Progenitor cell of endocrine pancreas (in vitro differentiated cells): ENCODE results near the gene SCN3B. TPM values are rescaled to one million over a fixed set of nuclear protein-coding genes. Genes with fewer than 3 reads are reported as not detected.

ENCODE experiments used
- DNase-seq: peaks from one replicate; pipeline ENCODE4 v3.0.0; 2021; ENCODE audit warnings: low spot score; ENCODE audit not compliant: unreplicated experiment
- H3K27ac Mint-ChIP-seq: 2 replicates; pipeline ENCODE4 v1.8.0; 2021; ENCODE audit warnings: mild to moderate bottlenecking, moderate library complexity, mixed read lengths
- H3K27me3 Mint-ChIP-seq: 2 replicates; pipeline ENCODE4 v1.8.0; 2021; ENCODE audit warnings: mixed read lengths
- H3K36me3 Mint-ChIP-seq: 2 replicates; pipeline ENCODE4 v1.8.0; 2022; ENCODE audit warnings: mixed read lengths; ENCODE audit not compliant: insufficient read depth
- H3K4me1 Mint-ChIP-seq: 2 replicates; pipeline ENCODE4 v1.8.0; 2021; ENCODE audit warnings: low read depth, mixed read lengths
- H3K4me3 Mint-ChIP-seq: 2 replicates; pipeline ENCODE4 v1.8.0; 2021; ENCODE audit warnings: low read depth, mild to moderate bottlenecking, moderate library complexity, mixed read lengths
- H3K9me3 Mint-ChIP-seq: 2 replicates; pipeline ENCODE4 v1.8.0; 2021; ENCODE audit warnings: low read depth, mixed read lengths
- total RNA-seq: library from RNA; stranded (reverse); gene quantifications from 2 replicates; pipeline ENCODE4 v1.2.1, GENCODE V29; 2021
- TF ChIP-seq, protein P1 (sequence below): fragments of 200-600 bp; sonication (generic); IDR thresholded peaks from one replicate; pipeline ENCODE4 v1.5.0; 2021; ENCODE audit warnings: antibody characterized with exemption, mild to moderate bottlenecking; ENCODE audit not compliant: unreplicated experiment

The SCN3B gene
- total RNA-seq, 1 donor from 2014 or later = 4.0 TPM

DNA sequence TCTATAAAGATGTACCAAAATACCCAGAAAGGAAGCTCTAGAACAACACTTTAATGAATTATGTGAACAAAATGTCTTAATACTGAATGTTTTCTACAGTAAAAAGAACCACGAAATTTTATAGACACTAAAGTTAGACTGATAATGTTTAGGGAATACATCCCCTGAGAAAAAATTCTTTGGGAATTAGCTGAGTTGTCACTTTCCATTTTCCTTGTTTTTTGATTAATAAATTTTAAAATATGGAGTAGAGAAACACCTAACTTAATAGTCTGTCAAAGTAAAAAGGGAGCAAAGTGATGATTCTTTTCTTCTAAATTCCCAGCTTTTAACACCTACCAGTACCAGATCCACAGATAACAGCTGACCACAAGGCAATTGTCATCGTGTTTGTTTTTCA lies 23.1 kb upstream of the SCN3B start:
- H3K27ac Mint-ChIP-seq = no peak overlapping the region
- peaks cover 3% of the 10 kb centered on the region for H3K9me3 Mint-ChIP-seq
- no peaks in the 10 kb centered on the region for H3K36me3 Mint-ChIP-seq
- peaks cover 6% of the 10 kb centered on the region for H3K27me3 Mint-ChIP-seq
- no peak overlapping the region for H3K4me3 Mint-ChIP-seq
- TF ChIP-seq, protein P1, sequence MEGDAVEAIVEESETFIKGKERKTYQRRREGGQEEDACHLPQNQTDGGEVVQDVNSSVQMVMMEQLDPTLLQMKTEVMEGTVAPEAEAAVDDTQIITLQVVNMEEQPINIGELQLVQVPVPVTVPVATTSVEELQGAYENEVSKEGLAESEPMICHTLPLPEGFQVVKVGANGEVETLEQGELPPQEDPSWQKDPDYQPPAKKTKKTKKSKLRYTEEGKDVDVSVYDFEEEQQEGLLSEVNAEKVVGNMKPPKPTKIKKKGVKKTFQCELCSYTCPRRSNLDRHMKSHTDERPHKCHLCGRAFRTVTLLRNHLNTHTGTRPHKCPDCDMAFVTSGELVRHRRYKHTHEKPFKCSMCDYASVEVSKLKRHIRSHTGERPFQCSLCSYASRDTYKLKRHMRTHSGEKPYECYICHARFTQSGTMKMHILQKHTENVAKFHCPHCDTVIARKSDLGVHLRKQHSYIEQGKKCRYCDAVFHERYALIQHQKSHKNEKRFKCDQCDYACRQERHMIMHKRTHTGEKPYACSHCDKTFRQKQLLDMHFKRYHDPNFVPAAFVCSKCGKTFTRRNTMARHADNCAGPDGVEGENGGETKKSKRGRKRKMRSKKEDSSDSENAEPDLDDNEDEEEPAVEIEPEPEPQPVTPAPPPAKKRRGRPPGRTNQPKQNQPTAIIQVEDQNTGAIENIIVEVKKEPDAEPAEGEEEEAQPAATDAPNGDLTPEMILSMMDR = no peak
- no peak for DNase-seq
- H3K4me1 Mint-ChIP-seq = no peaks in the 10 kb centered on the region

DNA sequence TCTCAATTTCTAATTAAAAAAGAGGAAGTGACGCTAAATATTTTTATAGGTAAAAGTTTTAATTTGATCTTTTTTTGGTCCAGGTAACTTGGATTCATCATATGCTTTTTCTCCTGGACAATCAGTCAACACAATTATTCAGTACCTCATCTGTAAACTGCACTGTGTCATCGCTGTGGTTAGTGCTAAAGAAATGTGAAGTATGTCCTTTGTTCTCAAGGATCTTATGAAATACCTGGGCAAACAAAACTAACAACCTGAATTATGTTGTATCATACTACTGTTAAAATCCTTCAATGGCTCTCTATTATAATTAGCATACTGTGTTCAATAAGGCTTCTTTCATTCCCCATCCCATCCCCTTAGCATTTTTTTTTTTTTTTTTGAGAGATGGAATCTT lies 19.9 kb upstream of the SCN3B start:
- no peak for DNase-seq
- H3K4me3 Mint-ChIP-seq = no peak overlapping the region
- H3K36me3 Mint-ChIP-seq = no peaks in the 10 kb centered on the region
- H3K27ac Mint-ChIP-seq = no peak overlapping the region
- H3K9me3 Mint-ChIP-seq = peaks cover 3% of the 10 kb centered on the region
- H3K27me3 Mint-ChIP-seq = peaks cover 4% of the 10 kb centered on the region
- no peaks in the 10 kb centered on the region for H3K4me1 Mint-ChIP-seq
- TF ChIP-seq, protein P1 = no peak

DNA sequence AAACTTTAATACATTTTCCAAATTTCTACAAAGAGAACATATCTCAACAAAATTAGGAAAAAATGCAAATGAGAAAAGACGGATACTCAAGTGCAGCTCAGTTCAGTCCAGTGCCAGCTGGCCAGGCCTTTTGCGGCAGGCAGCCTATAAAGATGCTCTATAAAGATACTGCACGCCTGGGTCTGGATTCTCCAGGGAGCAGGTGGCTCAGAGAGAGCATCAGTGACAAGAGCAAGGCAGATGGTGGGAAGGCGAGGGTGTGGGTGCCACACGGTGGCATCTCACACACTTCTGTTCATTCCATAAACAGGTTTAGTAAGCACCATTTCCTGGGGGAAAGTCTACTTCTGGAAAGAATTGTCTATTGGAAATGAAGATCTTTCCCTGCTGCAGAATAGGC lies 18.1 kb upstream of the SCN3B start:
- no peaks in the 10 kb centered on the region for H3K4me1 Mint-ChIP-seq
- H3K9me3 Mint-ChIP-seq = peaks cover 3% of the 10 kb centered on the region
- H3K4me3 Mint-ChIP-seq = no peak overlapping the region
- DNase-seq = no peak
- TF ChIP-seq, protein P1 = no peak
- peaks cover 4% of the 10 kb centered on the region for H3K27me3 Mint-ChIP-seq
- no peak overlapping the region for H3K27ac Mint-ChIP-seq
- no peaks in the 10 kb centered on the region for H3K36me3 Mint-ChIP-seq

DNA sequence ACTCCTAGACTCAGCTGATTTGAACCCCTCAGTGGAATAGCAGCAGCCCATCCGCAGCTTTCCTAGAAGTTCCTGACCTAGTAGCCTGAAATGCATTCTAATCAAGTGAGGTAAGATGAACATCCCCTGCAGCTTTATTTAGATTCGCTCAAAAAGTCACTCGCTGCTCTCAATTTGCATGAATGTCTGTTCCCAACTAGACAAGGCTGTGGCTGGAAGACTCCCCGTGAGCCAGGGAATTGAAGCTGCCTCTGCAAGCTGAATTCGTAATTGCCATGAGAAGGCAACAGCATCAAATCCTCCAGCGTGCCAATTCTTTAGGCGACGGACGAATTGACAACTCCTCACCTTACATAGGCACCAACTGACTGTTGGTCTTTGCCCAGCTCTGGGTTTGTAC lies 17.1 kb upstream of the SCN3B start:
- H3K27ac Mint-ChIP-seq = no peak overlapping the region
- TF ChIP-seq, protein P1 = no peak
- H3K4me3 Mint-ChIP-seq = no peak overlapping the region
- no peaks in the 10 kb centered on the region for H3K36me3 Mint-ChIP-seq
- DNase-seq = no peak
- H3K9me3 Mint-ChIP-seq = peaks cover 3% of the 10 kb centered on the region
- no peaks in the 10 kb centered on the region for H3K4me1 Mint-ChIP-seq
- peaks cover 4% of the 10 kb centered on the region for H3K27me3 Mint-ChIP-seq

DNA sequence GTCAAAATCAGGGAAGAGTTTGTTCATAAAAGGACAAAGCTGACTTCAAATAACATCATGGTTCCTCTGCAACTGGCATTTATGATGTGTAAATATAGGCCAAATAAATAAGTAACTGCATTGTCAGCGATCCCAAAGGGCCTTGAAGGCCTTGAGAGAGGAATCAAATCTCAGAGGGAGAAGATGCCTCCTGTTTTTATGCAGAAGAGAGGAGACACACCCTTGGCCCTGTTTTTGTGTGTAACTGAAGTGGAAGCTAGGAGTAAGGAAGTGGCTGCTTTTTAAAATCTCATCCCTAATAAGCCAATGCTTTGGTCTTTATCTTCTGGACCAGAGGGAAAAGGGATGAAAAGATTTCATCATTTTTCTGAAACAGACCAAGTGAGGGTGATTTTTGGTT lies 15.7 kb upstream of the SCN3B start:
- DNase-seq = no peak
- H3K27ac Mint-ChIP-seq = no peak overlapping the region

More for the DNA sequence above, 15.7 kb upstream of the SCN3B start:
- TF ChIP-seq, protein P1 = no peak
- Mint-ChIP-seq H3K9me3 (no peaks in the 10 kb centered on the region), H3K27me3 (peaks cover 4% of the 10 kb centered on the region), H3K36me3 (no peaks in the 10 kb centered on the region), H3K4me3 (no peak overlapping the region), H3K4me1 (peaks cover 3% of the 10 kb centered on the region)
